ENCODE data around the gene NLRC5. TPM values are rescaled to one million over a fixed set of nuclear protein-coding genes. Genes with fewer than 3 reads are reported as not detected.

The NLRC5 gene
- total RNA-seq, 2 experiments from 2014 or later = 259 to 263 TPM

Other genes starting within 250 kb of the NLRC5 start
- not detected for gene SLC12A3, start 124.3 kb upstream of the NLRC5 start, total RNA-seq
- gene HERPUD1, start 57.4 kb upstream of the NLRC5 start, total RNA-seq = 100 to 1,000 TPM; 166 to 171 TPM
- not detected for gene CETP, start 27.6 kb upstream of the NLRC5 start, total RNA-seq
- gene CPNE2, start 103.0 kb downstream of the NLRC5 start, total RNA-seq = 1 to 10 TPM; 4.6 to 4.8 TPM
- 100 to 1,000 TPM; 112 to 115 TPM for gene PSME3IP1, start 196.5 kb downstream of the NLRC5 start, total RNA-seq
- 10 to 100 TPM; 34.1 to 39.3 TPM for gene RSPRY1, start 196.8 kb downstream of the NLRC5 start, total RNA-seq

All from activated CD4-positive, alpha-beta memory T cell treated with anti-CD3 and anti-CD28 coated beads, Interleukin-2, amount 10 ng/mL, durations not matched to agents 7 days and 5 days (primary cell).